GM18511 (cell line): ENCODE measurements around the gene SNED1.

Experiments used
- ATAC-seq: cut with Tn5 transposase; IDR thresholded peaks from one replicate; pipeline ENCODE4 v1.9.1; 2021; ENCODE audit warnings: mild to moderate bottlenecking, moderate library complexity; ENCODE audit not compliant: unreplicated experiment

Gene SNED1

DNA sequence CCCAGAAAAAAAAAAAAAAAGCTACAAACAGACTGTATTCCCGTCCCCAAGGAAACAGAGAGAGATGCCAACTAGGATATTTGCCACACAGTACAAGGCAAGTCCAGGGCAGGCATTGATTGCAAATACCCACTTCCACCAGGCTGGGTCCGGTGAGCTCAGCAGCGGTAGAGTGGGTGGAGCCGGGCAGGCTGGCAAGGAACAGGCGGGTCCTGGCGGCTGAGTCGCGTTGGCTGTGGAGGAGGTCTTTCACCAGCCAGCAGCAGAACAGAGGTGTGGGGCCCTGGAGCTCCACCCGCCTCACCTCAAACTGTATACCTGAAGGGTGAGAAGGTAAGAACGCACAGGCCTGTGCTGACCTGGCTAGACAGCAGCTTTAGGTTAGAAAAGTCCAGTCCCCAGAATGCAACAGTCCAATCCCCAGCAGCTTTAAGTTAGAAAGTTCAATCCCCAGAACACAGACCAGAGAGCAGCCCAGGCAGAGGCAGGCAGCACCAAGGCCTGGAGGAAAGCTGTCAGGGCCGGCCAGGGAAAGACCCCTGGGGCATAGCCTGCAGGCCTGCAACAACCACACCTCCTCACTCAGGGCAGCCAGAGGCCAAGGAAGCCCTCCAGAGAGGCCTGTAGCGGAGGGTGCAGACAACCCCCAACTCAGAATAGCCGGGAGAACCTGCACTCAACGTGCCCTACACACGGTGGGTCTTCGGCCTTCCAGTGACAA lies 125.6 kb downstream of the SNED1 start:
- no peak for ATAC-seq

DNA sequence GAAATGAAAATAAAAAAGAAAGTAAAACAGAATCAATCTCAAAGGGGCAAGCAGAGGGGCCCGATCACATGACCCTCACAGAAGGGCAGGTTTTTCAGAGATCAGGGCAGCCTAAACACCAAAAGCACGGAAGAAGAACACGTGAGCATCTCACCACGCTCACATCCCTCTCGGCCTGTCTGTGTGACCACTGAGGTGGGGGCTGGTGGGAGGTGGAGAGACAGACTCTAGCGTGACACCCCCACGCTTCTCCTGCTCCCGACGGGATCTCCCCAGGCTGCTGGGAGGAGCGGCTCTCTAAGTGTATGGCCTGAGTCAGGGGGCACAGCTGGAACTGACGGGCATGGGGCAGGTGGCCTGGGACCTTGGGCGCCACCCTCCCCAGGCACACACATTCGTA lies 127.2 kb downstream of the SNED1 start:
- ATAC-seq: no peak

- no peak for ATAC-seq
Observed at GRCh38 chr2:241126201-241126611, 127.8 kb downstream of the SNED1 start.

DNA sequence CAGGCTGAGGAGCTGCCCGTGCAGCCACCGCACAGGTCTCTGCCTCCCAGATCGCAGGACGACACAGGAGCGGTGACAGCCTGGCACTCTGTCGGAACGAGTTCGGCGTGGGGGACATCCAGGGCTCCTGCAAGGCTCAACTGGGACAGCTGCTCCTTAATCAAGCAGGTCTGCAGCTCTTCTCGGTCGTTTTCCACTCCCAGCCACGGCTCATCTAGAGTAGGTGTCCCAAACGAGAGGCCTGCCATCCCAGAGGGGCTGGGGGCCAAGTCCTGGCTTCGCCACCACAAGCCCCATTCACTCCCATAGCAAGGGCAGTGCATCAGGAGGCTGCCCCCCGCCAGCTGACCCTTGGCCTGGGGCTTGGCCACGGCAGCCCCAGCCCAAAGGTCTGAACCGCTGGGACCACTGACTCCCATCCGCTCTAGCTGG lies 128.4 kb downstream of the SNED1 start:
- ATAC-seq: no peak

GRCh38 chr2:241128266-241128665 lies 129.8 kb downstream of the SNED1 start:
- no peak for ATAC-seq

GRCh38 chr2:241129086-241129871 lies 130.9 kb downstream of the SNED1 start:
- no peak for ATAC-seq

DNA sequence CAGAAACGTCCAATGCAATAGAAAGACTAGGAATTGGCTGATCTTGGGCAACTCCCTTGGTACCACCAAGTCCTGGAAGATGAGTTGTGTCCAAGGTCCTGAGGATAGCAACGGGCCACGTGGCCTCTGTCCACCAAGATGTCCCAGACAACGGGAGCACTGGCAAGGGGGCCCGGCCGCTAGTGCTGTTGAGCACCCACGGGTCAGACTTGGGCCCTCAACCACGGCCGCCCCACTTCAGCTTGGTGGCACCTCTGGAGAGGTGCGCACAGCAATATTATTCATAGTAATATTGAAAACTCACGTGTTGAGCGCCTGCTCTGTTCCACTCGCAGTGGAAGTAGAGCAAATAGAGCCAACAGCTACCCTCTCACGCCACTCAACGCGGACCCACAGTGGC lies 131.9 kb downstream of the SNED1 start:
- ATAC-seq: no peak

DNA sequence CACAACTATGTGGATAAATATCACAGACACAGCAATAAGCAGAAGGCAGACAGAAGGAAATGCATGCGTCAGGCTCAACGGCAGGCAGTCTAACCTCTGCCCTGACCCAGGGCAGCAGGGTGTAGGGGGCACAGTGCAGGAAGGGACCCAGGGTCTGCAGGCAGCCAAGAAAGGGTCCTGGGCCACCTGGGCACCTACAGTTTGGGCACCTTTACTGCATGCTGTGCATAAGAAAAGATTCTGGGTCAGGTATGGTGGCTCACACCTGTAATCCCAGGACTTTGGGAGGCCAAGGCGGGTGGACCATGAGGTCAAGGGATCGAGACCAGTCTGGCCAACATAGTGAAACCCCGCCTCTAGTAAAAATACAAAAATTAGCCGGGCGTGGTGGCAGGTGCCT lies 133.1 kb downstream of the SNED1 start:
- no peak for ATAC-seq

GRCh38 chr2:241132538-241133435 lies 134.4 kb downstream of the SNED1 start:
- no peak for ATAC-seq

- ATAC-seq: no peak
Observed at GRCh38 chr2:241133436-241133820, 135.0 kb downstream of the SNED1 start.

DNA sequence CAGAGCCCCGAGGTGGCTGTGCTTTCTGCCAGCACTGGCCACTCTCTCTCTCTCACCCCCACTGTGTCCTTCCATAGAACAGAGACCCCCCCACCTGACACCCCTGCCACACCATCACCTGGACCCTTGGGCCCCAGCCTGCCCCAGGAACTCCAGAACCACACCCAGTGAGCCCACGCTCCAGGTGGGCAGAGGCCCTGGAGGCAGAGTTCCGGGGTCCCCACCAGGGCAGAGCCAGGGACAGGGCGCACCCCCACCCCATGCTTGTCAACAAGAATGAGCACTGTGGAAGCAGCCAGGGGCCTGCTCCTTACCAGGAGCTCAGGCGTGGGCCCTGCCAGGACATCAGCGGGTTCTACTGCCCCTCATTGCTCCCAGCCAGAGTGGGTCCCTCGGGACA lies 136.3 kb downstream of the SNED1 start:
- no peak for ATAC-seq

DNA sequence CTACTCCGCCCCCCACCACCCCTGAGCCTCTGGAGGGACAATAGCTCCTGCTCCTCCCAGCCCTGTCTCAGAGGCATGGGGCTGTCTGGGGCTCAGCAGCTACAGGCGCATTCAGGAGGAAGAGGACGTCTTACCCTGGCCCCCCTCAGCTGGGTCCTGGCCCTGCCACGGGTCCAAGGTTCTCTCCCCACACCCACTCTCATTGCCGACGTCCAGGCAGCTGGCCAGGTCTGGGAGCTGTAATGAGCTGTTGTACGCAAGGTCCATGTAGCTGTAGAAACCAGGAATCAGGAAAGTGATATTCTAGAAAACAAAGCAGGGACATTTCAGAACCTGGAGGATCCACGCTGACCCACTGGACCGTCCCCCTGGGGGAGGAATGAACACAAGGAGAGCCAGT lies 137.3 kb downstream of the SNED1 start:
- no peak for ATAC-seq

GRCh38 chr2:241136191-241136590 lies 137.8 kb downstream of the SNED1 start:
- no peak for ATAC-seq

GRCh38 chr2:241136661-241137260 lies 138.3 kb downstream of the SNED1 start:
- no peak for ATAC-seq

GRCh38 chr2:241137276-241138190 lies 139.1 kb downstream of the SNED1 start:
- no peak for ATAC-seq

DNA sequence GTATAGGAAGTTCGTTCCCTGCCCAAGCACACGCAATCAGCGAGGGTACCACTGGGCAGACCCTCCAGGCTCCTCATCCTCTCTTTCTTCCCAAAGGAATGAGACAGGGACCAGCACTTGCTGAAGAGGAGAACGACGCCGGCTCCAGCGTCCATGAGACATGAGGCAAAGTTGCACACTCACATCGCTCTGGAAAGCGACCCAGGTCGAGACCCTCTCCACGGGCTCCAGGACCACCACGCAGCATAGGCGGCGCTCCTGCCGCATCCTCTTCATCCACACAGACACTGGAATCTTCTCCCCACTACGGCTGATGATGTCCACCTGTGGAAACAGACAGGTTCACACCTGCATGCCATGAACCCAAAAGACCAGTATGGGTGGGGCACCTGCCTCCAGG lies 140.1 kb downstream of the SNED1 start:
- no peak for ATAC-seq

DNA sequence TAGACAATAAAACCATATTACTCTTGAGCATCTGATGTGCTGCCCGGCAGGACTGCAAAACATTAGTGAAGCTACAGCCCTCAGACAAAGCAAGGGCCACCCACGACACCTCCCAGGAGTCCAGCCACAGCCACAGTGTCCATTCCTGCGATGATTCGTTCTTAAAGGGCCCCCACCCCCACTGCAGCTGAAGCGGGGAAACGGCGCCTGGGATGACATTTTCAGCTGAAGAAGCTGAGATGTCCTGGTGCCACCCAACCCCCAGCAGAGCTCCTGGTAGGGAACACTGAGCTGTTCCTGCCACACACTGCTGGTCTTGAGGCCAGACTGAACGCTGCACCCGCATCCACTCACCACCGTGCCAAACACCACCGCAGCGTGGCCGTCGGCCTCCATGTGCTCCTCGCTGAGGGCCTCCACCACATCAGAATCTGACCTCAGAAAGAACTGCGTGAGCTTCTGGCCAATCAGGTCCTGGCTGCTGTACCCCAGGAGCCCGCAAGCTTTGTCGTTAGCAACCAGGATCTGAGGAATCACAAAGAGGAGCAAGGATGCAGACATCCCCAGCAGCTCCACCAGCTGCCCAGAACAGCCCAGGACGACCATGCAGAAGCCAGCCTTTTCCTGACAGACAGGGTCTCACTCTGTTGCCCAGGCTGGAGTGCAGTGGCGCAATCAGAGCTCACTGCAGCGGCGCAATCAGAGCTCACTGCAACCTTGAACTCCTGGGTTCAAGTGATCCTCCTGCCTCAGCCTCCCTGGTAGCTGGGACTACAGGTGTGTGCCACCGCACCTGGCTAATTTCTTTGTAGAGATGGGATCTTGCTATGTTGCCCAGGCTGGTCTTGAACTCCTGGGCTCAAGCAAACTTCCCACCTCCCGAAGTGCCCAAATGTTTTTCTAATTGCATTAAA lies 141.4 kb downstream of the SNED1 start:
- ATAC-seq: no peak

GRCh38 chr2:241140445-241140840 lies 142.0 kb downstream of the SNED1 start:
- no peak for ATAC-seq

GRCh38 chr2:241141214-241141770 lies 142.9 kb downstream of the SNED1 start:
- no peak for ATAC-seq
